Kidney epithelial cell (primary cell): ENCODE measurements around the gene WDFY3. TPM values are rescaled to one million over a fixed set of nuclear protein-coding genes. Genes with fewer than 3 reads are reported as not detected.

Experiments
- DNase-seq: peaks from one replicate; pipeline ENCODE4 v3.0.0-alpha.2; 2010; ENCODE audit warnings: low read depth
- H3K27me3 ChIP-seq: 2 replicates; pipeline ENCODE4 v1.6.0; 2011; ENCODE audit warnings: low read length; ENCODE audit not compliant: control insufficient read depth, insufficient read depth
- H3K36me3 ChIP-seq: 2 replicates; pipeline ENCODE4 v1.5.1; 2011; ENCODE audit warnings: low read length; ENCODE audit not compliant: control insufficient read depth, insufficient read depth
- H3K4me3 ChIP-seq: 2 replicates; pipeline ENCODE4 v1.5.1; 2011; ENCODE audit warnings: low read depth, mild to moderate bottlenecking, control low read depth, low read length
- CTCF ChIP-seq: IDR thresholded peaks from 2 replicates; pipeline ENCODE4 v1.5.1; 2011; ENCODE audit warnings: mild to moderate bottlenecking, moderate library complexity, low read length, control low read depth, inconsistent platforms; ENCODE audit not compliant: insufficient read depth, poor library complexity, severe bottlenecking
- total RNA-seq: library from RNA; depleted of rRNA; stranded (reverse); fragments of >200 nt; gene quantifications from 2 replicates; pipeline ENCODE4 v1.2.3, GENCODE V29; 2015

Gene WDFY3
- total RNA-seq, 1 donor from 2014 or later = 54.4 TPM

- Histone ChIP-seq H3K4me3 (no peak overlapping the region), H3K36me3 (no peaks in the 10 kb centered on the region), H3K27me3 (no peaks in the 10 kb centered on the region)
- TF ChIP-seq CTCF = no peak
- DNase-seq = no peak
Measured at GRCh38 chr4:84644087-84644486, 322.4 kb downstream of the WDFY3 start.

- Histone ChIP-seq H3K27me3 (no peaks in the 10 kb centered on the region), H3K4me3 (no peak overlapping the region), H3K36me3 (no peaks in the 10 kb centered on the region)
- DNase-seq = no peak
- no peak for TF ChIP-seq CTCF
Measured at GRCh38 chr4:84639145-84639544, 327.3 kb downstream of the WDFY3 start.

GRCh38 chr4:84638092-84638491 lies 328.4 kb downstream of the WDFY3 start:
- H3K36me3 ChIP-seq = no peaks in the 10 kb centered on the region
- TF ChIP-seq CTCF = no peak

GRCh38 chr4:84634961-84635360 lies 331.5 kb downstream of the WDFY3 start:
- no peak for TF ChIP-seq CTCF
- H3K36me3 ChIP-seq = no peaks in the 10 kb centered on the region
- no peak for DNase-seq
- no peaks in the 10 kb centered on the region for H3K27me3 ChIP-seq
- H3K4me3 ChIP-seq = no peak overlapping the region

More at GRCh38 chr4:84638092-84638491, 328.4 kb downstream of the WDFY3 start:
- no peak overlapping the region for H3K4me3 ChIP-seq
- no peaks in the 10 kb centered on the region for H3K27me3 ChIP-seq
- no peak for DNase-seq

GRCh38 chr4:84632092-84632491 lies 334.4 kb downstream of the WDFY3 start:
- Histone ChIP-seq H3K36me3 (no peaks in the 10 kb centered on the region), H3K27me3 (no peaks in the 10 kb centered on the region), H3K4me3 (no peak overlapping the region)
- no peak for TF ChIP-seq CTCF
- DNase-seq = no peak

GRCh38 chr4:84631573-84631972 lies 334.9 kb downstream of the WDFY3 start:
- no peak for DNase-seq
- Histone ChIP-seq H3K4me3 (no peak overlapping the region), H3K27me3 (no peaks in the 10 kb centered on the region), H3K36me3 (no peaks in the 10 kb centered on the region)
- TF ChIP-seq CTCF = no peak
